ENCODE results near the gene HTR1B.

The HTR1B gene

DNA sequence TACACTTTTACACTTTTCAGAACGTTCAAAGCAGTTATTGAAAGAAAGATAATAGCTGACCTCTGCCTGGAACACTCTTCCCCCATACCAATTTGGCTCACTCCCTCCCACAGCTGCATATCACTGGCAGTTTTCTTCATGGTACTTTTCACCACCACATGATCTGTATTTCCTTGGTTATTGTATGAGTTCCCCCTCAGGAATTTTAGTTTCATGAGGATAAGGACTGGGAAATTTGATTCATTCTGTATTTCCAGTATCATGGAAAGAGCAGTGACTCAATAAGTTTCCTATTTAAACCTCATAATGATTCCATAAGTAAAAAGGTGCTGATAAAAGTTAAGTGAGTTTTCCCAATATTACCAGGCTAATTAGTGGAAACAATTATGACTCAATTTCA lies 16.0 kb downstream of the HTR1B start:
- no peaks in the 10 kb centered on the region for H3K4me1 ChIP-seq (ENCODE audit: control insufficient read depth, low read length)
- H3K4me3 ChIP-seq (ENCODE audit: low read length): no peak overlapping the region
- H3F3A ChIP-seq (ENCODE audit: control insufficient read depth, insufficient read depth): no peaks in the 10 kb centered on the region

GRCh38 chr6:77446249-77446648 lies 17.0 kb downstream of the HTR1B start:
- Histone ChIP-seq H3K9me2 (replicated peaks; ENCODE audit: control insufficient read depth, low read length) (no peaks in the 10 kb centered on the region), H3F3A (ENCODE audit: control insufficient read depth, insufficient read depth) (no peaks in the 10 kb centered on the region), H3K36me3 (ENCODE audit: control insufficient read depth, low read length) (no peaks in the 10 kb centered on the region), H3K79me2 (ENCODE audit: control insufficient read depth, low read length) (no peaks in the 10 kb centered on the region), H3K4me2 (ENCODE audit: low read length) (no peak overlapping the region), H3K27ac (ENCODE audit: low read depth, low read length) (no peak overlapping the region), H3K27me3 (ENCODE audit: control insufficient read depth, low read length) (no peaks in the 10 kb centered on the region), H3K4me1 (ENCODE audit: control insufficient read depth, low read length) (no peaks in the 10 kb centered on the region), H3K9me3 (ENCODE audit: control insufficient read depth, insufficient read depth, low read length) (no peaks in the 10 kb centered on the region), H4K20me1 (ENCODE audit: control insufficient read depth, insufficient read depth, low read depth, low read length) (no peaks in the 10 kb centered on the region), H3K4me3 (ENCODE audit: low read length) (no peak overlapping the region)
- no peak for TF ChIP-seq CTCF (IDR thresholded peaks at IDR 0.05; ENCODE audit: low read depth, low read length, poor library complexity, severe bottlenecking)
- TF ChIP-seq EZH2phosphoT487 (IDR thresholded peaks at IDR 0.05; ENCODE audit: borderline replicate concordance, low read length): no peak

More for the DNA sequence above, 16.0 kb downstream of the HTR1B start:
- no peak for TF ChIP-seq CTCF (IDR thresholded peaks at IDR 0.05; ENCODE audit: low read depth, low read length, poor library complexity, severe bottlenecking)
- TF ChIP-seq EZH2phosphoT487 (IDR thresholded peaks at IDR 0.05; ENCODE audit: borderline replicate concordance, low read length): no peak
- no peaks in the 10 kb centered on the region for H3K9me3 ChIP-seq (ENCODE audit: control insufficient read depth, insufficient read depth, low read length)
- no peaks in the 10 kb centered on the region for H3K27me3 ChIP-seq (ENCODE audit: control insufficient read depth, low read length)
- H3K9me2 ChIP-seq (replicated peaks; ENCODE audit: control insufficient read depth, low read length): no peaks in the 10 kb centered on the region
- no peak overlapping the region for H3K27ac ChIP-seq (ENCODE audit: low read depth, low read length)
- no peaks in the 10 kb centered on the region for H3K79me2 ChIP-seq (ENCODE audit: control insufficient read depth, low read length)
- H3K4me2 ChIP-seq (ENCODE audit: low read length): no peak overlapping the region
- no peaks in the 10 kb centered on the region for H4K20me1 ChIP-seq (ENCODE audit: control insufficient read depth, insufficient read depth, low read depth, low read length)
- H3K36me3 ChIP-seq (ENCODE audit: control insufficient read depth, low read length): no peaks in the 10 kb centered on the region

GRCh38 chr6:77445214-77445613 lies 18.1 kb downstream of the HTR1B start:
- H3K4me1 ChIP-seq (ENCODE audit: control insufficient read depth, low read length): no peaks in the 10 kb centered on the region
- no peaks in the 10 kb centered on the region for H3F3A ChIP-seq (ENCODE audit: control insufficient read depth, insufficient read depth)
- no peak overlapping the region for H3K4me2 ChIP-seq (ENCODE audit: low read length)
- no peaks in the 10 kb centered on the region for H4K20me1 ChIP-seq (ENCODE audit: control insufficient read depth, insufficient read depth, low read depth, low read length)
- H3K27me3 ChIP-seq (ENCODE audit: control insufficient read depth, low read length): no peaks in the 10 kb centered on the region
- no peak overlapping the region for H3K4me3 ChIP-seq (ENCODE audit: low read length)
- H3K27ac ChIP-seq (ENCODE audit: low read depth, low read length): no peak overlapping the region
- H3K36me3 ChIP-seq (ENCODE audit: control insufficient read depth, low read length): no peaks in the 10 kb centered on the region
- no peaks in the 10 kb centered on the region for H3K9me3 ChIP-seq (ENCODE audit: control insufficient read depth, insufficient read depth, low read length)
- H3K9me2 ChIP-seq (replicated peaks; ENCODE audit: control insufficient read depth, low read length): no peaks in the 10 kb centered on the region
- TF ChIP-seq EZH2phosphoT487 (IDR thresholded peaks at IDR 0.05; ENCODE audit: borderline replicate concordance, low read length) (no peak), CTCF (IDR thresholded peaks at IDR 0.05; ENCODE audit: low read depth, low read length, poor library complexity, severe bottlenecking) (no peak)
- no peaks in the 10 kb centered on the region for H3K79me2 ChIP-seq (ENCODE audit: control insufficient read depth, low read length)

All from DOHH2 (cell line).